Suppressor macrophage treated with lipopolysaccharide for 1 hour (primary cell): ENCODE measurements around the gene IRF3.

Experiments
- DNase-seq, 3 donors: peaks; one replicate each; pipeline ENCODE4 v3.0.0-alpha.2; 2020 to 2022

The IRF3 gene

DNA sequence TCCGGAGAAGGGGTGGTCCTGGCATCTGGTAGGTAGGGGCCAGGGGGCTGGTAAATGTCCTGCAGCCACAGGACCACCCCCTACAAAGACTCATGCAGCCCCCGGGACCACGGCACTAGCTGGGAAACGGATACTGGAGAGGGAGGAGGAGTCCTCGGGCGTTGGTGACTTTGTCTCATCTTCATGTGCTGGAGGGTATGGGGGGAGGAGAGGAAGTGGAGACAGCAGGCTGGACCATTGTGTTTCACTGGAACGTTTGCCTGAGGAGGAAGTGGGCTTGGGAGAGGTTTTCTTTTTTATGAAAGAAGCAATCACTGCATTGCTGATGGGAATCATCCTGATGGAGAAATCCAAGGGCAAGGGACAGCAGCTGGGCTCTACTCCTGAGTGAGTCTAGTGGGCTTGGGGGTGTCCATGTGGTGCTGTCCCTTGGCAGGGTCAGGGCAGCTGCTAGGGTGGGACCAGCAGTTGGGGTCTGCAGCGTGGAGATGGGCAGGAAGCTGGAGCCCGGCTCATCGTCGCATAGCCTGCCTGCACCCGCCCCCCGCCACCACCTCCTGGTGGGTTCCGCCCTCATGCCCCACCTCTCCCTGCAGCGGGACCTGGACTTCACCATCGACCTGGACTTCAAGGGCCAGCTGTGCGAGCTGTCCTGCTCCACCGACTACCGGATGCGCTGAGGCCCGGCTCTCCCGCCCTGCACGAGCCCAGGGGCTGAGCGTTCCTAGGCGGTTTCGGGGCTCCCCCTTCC, 22.1 kb upstream of the IRF3 start:
- peak; percentile 52 to 58 (median 58) for DNase-seq

- DNase-seq: no peak
Observed at GRCh38 chr19:49687150-49687549, 21.5 kb upstream of the IRF3 start.

DNA sequence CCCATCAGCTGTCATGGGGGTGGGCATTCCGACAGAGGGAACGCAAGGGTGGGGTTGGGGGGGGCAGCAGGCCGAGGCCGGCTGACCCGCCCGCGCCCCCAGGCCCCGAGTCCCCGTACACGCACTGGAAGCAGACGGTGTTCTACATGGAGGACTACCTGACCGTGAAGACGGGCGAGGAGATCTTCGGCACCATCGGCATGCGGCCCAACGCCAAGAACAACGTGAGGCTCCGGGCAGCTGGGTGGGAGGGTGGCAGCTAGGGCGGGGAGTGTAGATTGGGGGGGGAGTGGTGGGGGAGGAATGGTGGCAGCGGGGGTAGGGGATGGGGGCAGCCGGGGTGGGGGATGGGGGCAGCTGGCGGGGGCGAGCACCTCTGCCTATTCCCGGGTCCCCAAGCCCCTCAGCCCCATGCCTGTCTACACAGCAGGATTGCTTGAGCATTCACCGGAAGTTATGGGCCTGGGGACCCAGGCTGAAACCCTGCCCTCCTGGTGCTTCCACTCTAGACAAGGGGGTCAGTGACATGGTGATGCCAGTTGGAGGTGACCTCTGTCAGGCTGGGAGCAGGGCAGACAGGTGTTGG, 20.9 kb upstream of the IRF3 start:
- DNase-seq: no peak

GRCh38 chr19:49685845-49686332, 20.2 kb upstream of the IRF3 start:
- no peak for DNase-seq

- DNase-seq: no peak
Observed at GRCh38 chr19:49684983-49685553, 19.4 kb upstream of the IRF3 start.

GRCh38 chr19:49684251-49684982, 18.8 kb upstream of the IRF3 start:
- peak in 2 of 3 donors; percentile 34 to 44 for DNase-seq

DNA sequence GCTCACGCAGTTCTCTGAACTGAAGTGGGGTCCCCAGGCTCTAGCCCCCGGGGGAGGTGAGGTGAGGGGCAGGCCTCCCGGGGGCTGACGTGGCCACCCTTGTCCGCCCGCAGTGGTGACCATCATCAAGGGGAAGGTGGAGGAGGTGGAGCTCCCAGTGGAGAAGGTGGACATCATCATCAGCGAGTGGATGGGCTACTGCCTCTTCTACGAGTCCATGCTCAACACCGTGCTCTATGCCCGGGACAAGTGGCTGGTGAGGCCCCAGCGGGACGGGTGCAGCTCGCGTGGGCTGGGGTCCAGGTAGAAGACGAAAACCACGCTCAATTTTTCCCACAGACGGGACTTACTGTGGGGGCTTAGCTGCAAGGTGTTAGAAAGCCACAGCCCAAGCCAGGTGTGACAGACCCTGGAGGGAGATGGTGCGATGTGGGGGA, 18.2 kb upstream of the IRF3 start:
- no peak for DNase-seq

DNA sequence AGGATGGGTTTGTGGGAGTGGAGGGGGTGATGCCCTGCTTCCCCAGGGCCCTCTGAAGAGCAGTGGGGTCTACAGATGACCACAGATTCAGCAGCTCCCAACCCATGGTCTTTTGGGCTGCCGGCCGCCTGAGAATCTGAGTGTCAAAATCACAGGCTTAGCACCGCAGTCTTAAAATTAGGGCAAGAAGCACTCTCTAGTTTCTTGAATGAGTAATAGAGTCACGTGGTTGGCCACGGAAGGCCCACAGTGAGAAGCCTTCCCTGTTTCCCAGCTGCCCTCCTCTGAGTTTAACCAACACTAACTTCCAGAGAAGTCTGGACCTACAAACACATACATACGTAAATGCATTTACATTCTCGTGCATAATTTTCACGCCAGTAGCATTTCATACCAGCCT, 16.6 kb upstream of the IRF3 start:
- DNase-seq: no peak

DNA sequence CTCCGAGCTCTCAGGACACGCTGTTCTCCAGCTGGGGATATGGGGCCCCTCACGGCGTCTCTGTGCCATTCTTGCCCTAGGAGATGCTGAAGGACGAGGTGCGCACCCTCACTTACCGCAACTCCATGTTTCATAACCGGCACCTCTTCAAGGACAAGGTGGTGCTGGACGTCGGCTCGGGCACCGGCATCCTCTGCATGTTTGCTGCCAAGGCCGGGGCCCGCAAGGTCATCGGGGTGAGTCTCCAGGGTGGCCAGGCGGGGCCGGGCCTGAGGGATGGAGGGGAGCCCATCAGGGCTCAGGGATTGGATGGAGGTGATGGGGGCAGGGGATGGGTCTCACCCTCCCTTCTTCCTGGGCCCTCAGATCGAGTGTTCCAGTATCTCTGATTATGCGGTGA, 16.2 kb upstream of the IRF3 start:
- no peak for DNase-seq

DNA sequence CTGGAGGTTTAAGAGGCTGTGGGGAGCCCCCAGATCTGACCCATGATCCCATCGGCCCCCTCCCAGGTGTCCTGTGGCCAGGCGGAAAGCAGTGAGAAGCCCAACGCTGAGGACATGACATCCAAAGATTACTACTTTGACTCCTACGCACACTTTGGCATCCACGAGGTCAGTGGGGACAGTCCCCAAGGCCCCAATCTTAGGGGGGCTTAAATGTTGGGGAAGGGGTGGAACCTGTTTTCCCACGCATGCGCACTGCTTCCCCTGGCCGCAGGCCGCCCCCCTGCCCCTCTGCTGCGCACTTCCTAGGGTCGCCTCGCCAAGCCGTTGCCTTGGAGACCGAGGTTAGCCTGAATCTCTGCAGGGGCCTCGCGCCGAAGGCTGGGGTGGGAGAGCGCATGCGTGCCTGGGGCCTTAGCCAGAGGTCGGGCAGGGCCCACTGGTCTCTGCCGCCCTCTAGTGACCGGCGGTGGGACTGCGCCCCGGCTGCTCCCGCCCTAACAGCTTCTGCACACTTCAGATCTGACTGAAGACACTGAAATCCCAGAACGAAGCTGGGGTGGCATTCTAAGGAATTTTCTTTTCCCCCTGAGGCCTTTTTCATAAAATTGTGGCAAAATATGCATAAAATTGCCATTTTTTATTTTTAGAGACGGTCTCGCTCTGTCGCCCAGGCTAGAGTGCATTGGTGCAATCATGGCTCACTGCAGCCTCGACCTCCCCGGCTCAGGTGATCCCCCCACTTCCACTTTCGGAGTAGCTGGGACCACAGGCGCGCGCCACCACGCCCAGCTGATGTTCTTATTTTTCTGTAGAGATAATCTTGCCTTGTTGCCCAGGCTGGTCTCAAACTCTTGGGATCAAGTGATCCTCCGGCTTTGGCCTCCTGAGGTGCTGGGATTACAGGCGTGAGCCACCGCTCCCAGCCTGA, 15.0 kb upstream of the IRF3 start:
- DNase-seq: peak; percentile 91 to 96 (median 95)

- no peak for DNase-seq
Observed at GRCh38 chr19:49679771-49680413, 14.2 kb upstream of the IRF3 start.

GRCh38 chr19:49678985-49679770, 13.5 kb upstream of the IRF3 start:
- no peak for DNase-seq

DNA sequence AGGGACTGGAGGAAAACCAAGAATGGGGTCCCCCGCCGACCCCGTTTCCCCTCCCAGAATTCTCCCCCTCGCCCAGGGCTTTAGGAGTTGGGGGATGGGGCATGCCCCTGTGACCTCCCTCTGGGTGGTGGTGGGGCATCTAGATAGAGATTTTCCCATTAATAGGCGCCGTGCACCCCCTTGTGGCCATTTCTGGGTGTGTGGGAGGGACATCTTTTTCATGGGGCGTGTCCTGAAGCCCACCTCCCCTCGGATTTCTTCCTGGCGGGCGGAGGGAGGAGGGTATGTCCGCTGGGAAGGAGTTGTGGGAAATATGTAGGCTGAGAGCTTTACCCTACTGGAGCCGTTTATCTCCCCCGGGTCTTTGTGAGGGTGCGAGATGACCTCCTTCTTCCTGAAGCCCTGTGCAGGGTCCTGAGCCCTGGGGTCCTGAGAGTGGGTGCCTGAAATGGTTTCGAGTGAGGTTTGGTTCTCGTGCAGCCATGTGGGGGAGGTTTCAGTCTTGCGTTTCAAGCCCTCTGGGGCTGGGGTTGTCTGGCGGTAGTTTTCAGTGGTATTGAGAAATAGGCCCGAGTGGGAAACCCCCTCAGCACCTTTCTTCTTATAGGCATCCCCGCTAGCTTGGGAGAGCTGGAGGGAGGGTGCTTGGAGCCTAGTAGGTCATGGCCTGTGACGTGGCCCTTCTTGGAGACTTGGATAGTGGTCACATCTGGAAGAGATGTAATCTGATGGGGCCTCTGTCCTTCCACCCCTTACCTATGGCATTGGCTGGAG, 12.4 kb upstream of the IRF3 start:
- DNase-seq: peak; percentile 80 to 90 (median 82)

GRCh38 chr19:49677231-49677900, 11.7 kb upstream of the IRF3 start, which contains the start of gene PRMT1:
Gene PRMT1 (plus strand): TSS chr19:49677271. CDS start chr19:49677281, 10 bp downstream.
- DNase-seq: peak in 2 of 3 donors; percentile 45 to 71

GRCh38 chr19:49676784-49677230, 11.2 kb upstream of the IRF3 start:
- peak; percentile 100 for DNase-seq

GRCh38 chr19:49676136-49676783, 10.6 kb upstream of the IRF3 start:
- DNase-seq: peak; percentile 93 to 96 (median 95)

DNA sequence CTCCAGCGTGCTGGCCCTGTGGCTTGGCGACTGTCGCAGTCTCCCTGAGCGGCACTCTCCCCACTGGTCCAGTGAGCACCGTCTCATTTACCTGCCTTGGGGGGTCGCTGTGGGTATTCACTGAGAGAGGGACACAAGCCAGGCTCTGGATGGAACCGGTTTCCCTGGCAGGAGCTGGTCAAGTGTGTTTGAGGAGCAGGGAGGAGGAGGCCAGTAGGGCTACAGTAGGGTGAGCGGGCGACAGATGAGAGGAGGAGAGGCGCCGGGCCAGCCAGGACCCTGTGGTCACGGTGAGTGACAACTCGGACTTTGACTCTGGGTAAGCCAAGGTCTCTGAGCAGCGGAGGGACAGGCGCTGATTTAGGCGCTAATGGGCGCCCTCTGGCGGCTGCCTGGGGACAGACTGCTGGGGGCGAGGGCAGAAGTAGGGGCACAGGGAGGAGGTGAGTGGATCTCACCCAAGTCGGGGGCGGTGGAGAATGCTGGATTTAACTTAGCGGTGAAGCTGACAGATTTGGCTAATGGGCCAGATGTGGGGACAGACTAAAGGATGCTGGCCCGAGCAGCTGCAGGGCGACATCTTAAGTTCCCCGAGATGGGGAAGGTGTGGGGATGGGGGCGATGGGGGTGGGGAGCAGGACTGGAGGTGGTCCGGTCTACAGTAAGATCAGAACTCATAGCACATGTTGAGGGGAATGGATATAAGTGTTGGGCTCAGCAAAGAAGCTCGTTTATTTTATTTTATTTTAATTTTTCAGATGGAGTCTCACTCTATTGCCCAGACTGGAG, 6.7 kb upstream of the IRF3 start:
- DNase-seq: peak; percentile 83 to 92 (median 83)

DNA sequence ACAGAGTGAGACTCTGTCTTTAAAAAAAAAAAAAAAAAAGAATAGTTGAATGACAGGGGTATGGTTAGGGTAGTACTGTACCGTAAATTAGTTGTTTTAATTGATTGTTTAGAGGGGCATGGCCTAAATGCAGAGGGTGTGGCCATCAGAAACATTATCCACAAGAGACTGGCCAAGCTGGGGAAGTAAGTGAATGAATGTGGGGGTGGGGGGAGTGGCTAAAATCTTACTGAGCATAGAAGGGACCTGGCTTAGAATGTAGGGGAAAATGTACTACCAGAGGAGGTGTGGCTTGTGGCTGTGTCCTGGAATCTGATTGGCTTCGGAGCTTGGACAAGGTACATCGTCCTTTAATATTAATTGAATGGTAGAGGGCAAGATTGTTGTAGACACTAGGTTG, 3.9 kb upstream of the IRF3 start:
- DNase-seq: peak; percentile 41 to 72 (median 65)
